Gastroesophageal sphincter (tissue), 4 donors: Measurements from ENCODE around the gene HPSE2. TPM values are rescaled to one million over a fixed set of nuclear protein-coding genes. Genes with fewer than 3 reads are reported as not detected.

ENCODE experiments used
- ATAC-seq: fragments of 150-250 bp; one replicate; pipeline ENCODE4 v1.9.1; 2016; ENCODE audit warnings: mild to moderate bottlenecking, moderate library complexity
- H3K27ac ChIP-seq, 4 donors: fragments of 200-600 bp; sonication (generic) in 3 of 4; 1 replicate in 3 of 4; 2 replicates in 1 of 4; pipeline ENCODE4 v1.5.1; 2016 to 2019
- H3K27me3 ChIP-seq: fragments of 200-600 bp; sonication (generic); one replicate; pipeline ENCODE4 v1.5.1; 2019
- H3K36me3 ChIP-seq, 2 donors: fragments of 200-600 bp; sonication (generic); one replicate each; pipeline ENCODE4 v1.5.1; 2019; ENCODE audit warnings: control low read depth in 1 of 2
- H3K4me1 ChIP-seq, 3 donors: fragments of 200-600 bp; sonication (generic); 1 replicate in 2 of 3; 2 replicates in 1 of 3; pipeline ENCODE4 v1.5.1; 2016 to 2019; ENCODE audit warnings: control low read depth in 2 of 3
- H3K4me3 ChIP-seq, 2 donors: fragments of 200-600 bp; sonication (generic); one replicate each; pipeline ENCODE4 v1.5.1; 2019; ENCODE audit warnings: mild to moderate bottlenecking in 1 of 2, moderate library complexity in 1 of 2
- H3K9me3 ChIP-seq, 3 donors: fragments of 200-600 bp; sonication (generic); one replicate each; pipeline ENCODE4 v1.5.1; 2017 to 2019; ENCODE audit warnings: control low read depth in 2 of 3
- EP300 ChIP-seq: sonication (generic); formaldehyde crosslinking; IDR thresholded peaks from one replicate; pipeline ENCODE4 v1.6.1; 2017; ENCODE audit warnings: antibody characterized with exemption, mild to moderate bottlenecking
- POLR2A ChIP-seq, 2 donors: fragments of 450-650 bp; IDR thresholded peaks; one replicate each; pipeline ENCODE4 v1.6.1; 2017; ENCODE audit warnings: antibody characterized with exemption in 2 of 2, mild to moderate bottlenecking in 2 of 2, moderate library complexity in 1 of 2
- POLR2AphosphoS5 ChIP-seq: sonication (generic); formaldehyde crosslinking; IDR thresholded peaks from one replicate; pipeline ENCODE4 v1.6.1; 2017; ENCODE audit warnings: antibody characterized with exemption
- WGBS, 2 donors: methylation state at CpG; one replicate each; pipeline ENCODE4 v1.1.5; 2018; ENCODE audit warnings: low coverage in 1 of 2; 5-methylcytosine and 5-hydroxymethylcytosine counted together
- total RNA-seq, 4 donors: library from RNA; depleted of rRNA; stranded (reverse); fragments of >200 nt; gene quantifications; one replicate each; pipeline ENCODE4 v1.1.0, GENCODE V29; 2016
- TF ChIP-seq, protein P1 (sequence below), 4 experiments: fragments of 200-600 bp in 2 of 4; fragments of 450-650 bp in 2 of 4; sonication (generic) in 1 of 4; IDR thresholded peaks; one replicate each; pipeline ENCODE4 v1.5.1; 2017 to 2019; ENCODE audit warnings: antibody characterized with exemption in 4 of 4, mild to moderate bottlenecking in 2 of 4, moderate library complexity in 2 of 4

HPSE2 gene
- total RNA-seq, 4 donors from 2014 or later = 19.1 to 74.5 (median 58.8) TPM

DNA sequence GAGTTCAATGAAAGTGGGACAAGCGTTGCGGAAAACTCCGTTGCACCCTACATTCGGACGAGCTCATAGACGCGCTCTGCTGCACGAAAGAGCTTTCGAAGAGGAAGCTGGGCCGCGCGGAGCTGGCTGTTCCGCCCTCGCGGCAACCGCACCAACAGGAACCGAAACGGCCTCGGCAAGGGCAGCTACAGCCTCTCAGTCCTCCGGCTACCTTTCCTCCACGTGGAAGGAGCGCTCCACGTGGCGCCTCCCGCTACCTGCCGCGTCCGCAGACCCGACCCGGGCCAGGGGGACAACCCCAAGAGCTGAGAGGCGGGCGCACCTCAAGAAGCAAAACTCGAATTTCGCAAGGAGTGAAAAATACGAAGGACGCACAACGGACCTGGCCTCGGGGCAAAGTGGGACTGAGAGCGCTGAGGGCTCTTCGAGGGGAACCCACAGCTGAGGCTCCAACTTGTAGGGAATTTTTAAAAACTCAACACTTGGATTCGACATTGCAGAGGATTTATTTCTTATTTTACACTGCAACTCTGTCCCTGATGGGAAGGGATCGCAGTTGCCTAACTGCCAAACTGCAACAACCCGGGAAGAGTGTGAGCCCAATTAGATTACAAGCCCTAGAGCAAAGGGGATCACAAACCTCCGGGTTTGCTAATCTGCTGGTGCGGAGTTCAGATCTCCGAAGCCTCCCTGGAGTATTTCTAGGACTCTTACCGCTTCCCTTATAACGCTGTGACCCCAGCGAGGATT is 1.4 kb downstream of the HPSE2 start:
- H3K9me3 ChIP-seq = no peaks in the 10 kb centered on the region
- no peak for ATAC-seq
- H3K36me3 ChIP-seq = no peaks in the 10 kb centered on the region
- WGBS, 2 donors = 0% methylated on average over 3 to 14 of the region's 49 CpGs
- peak overlapping the region; percentile 31 to 92 (median 92) for H3K27ac ChIP-seq
- peaks cover 42% of the 10 kb centered on the region for H3K27me3 ChIP-seq
- H3K4me3 ChIP-seq = peak overlapping the region; percentile 31 to 65
- peaks cover 0 to 57% (median 0%) of the 10 kb centered on the region in 3 donors for H3K4me1 ChIP-seq
- TF ChIP-seq, protein P1, sequence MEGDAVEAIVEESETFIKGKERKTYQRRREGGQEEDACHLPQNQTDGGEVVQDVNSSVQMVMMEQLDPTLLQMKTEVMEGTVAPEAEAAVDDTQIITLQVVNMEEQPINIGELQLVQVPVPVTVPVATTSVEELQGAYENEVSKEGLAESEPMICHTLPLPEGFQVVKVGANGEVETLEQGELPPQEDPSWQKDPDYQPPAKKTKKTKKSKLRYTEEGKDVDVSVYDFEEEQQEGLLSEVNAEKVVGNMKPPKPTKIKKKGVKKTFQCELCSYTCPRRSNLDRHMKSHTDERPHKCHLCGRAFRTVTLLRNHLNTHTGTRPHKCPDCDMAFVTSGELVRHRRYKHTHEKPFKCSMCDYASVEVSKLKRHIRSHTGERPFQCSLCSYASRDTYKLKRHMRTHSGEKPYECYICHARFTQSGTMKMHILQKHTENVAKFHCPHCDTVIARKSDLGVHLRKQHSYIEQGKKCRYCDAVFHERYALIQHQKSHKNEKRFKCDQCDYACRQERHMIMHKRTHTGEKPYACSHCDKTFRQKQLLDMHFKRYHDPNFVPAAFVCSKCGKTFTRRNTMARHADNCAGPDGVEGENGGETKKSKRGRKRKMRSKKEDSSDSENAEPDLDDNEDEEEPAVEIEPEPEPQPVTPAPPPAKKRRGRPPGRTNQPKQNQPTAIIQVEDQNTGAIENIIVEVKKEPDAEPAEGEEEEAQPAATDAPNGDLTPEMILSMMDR (IDR thresholded peaks at IDR 0.05) = no peak

DNA sequence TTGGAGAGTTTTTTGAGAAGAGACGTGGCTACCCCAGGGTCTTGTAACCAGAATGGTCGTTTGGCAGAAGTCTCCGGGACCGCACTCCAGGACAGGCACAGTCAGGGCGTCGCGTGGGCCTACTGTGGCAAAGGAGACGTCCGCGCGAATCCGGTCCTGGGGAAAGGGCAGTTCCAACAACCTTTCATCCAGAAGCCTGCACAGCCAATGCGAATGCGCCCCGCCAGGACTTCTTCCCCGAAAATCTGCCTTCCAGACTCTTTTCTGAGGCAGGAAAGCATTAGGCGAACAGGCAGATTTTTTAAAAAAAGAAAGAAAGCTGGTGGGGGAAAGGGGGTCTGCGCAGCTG is 2.0 kb downstream of the HPSE2 start:
- no peak for TF ChIP-seq EP300
- TF ChIP-seq, protein P1 (IDR thresholded peaks at IDR 0.05) = no peak
- TF ChIP-seq POLR2AphosphoS5 = no peak
- no peak for TF ChIP-seq POLR2A (IDR thresholded peaks at IDR 0.05)
- H3K4me3 ChIP-seq = peak overlapping the region; percentile 31 to 65
- no peaks in the 10 kb centered on the region for H3K9me3 ChIP-seq
- no peak for ATAC-seq
- H3K36me3 ChIP-seq = no peaks in the 10 kb centered on the region
- peak overlapping the region; percentile 31 to 92 (median 92) for H3K27ac ChIP-seq
- H3K27me3 ChIP-seq = peaks cover 42% of the 10 kb centered on the region
- 3% methylated on average over 17 of the region's 18 CpGs; no CpG with 5 or more reads in 1 of the 2 donors for WGBS, 2 donors
- H3K4me1 ChIP-seq = peaks cover 0 to 57% (median 0%) of the 10 kb centered on the region in 3 donors

DNA sequence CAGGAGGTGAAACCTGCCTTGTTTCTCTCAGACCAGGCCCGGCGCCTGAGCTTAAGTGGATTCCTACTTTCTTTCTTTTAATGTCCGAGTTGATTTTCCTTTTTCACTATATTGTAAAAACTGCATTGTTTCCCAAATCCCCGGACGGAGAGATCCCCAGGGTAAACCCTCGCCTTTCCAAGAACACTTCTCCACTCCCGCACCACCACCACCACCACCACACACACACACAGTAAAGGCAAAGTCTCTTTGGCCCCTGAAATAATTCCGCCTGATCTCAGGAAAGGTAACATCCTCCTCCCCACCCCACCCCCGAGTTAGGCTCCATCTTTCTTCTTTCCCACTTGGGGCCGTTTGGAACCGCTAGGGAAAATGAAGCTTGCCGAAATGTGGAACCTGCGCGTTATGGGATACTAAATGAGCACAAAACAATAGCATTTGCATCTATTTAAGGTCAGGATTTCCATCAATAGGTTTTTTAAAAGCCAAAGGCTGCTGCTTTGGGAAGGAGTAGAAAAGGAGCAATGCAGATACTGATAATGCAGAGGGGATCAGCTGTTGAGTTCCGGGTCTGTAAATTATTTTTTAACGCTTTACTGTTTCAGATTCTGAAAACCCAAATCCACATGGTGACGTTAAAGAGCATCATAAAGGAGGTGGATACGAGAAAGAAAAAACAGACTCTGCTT is 2.5 kb downstream of the HPSE2 start:
- Histone ChIP-seq H3K4me3 (peak overlapping the region; percentile 31 to 65), H3K4me1 (peaks cover 0 to 61% (median 0%) of the 10 kb centered on the region in 3 donors), H3K27ac (peak overlapping the region; percentile 31 to 92 (median 92)), H3K9me3 (no peaks in the 10 kb centered on the region), H3K27me3 (peaks cover 42% of the 10 kb centered on the region), H3K36me3 (no peaks in the 10 kb centered on the region)
- 0 to 19% methylated on average over 8 to 17 of the region's 18 CpGs for WGBS, 2 donors
- TF ChIP-seq EP300 (no peak), POLR2AphosphoS5 (no peak)
- TF ChIP-seq, protein P1 (IDR thresholded peaks at IDR 0.05) = no peak
- no peak for ATAC-seq

DNA sequence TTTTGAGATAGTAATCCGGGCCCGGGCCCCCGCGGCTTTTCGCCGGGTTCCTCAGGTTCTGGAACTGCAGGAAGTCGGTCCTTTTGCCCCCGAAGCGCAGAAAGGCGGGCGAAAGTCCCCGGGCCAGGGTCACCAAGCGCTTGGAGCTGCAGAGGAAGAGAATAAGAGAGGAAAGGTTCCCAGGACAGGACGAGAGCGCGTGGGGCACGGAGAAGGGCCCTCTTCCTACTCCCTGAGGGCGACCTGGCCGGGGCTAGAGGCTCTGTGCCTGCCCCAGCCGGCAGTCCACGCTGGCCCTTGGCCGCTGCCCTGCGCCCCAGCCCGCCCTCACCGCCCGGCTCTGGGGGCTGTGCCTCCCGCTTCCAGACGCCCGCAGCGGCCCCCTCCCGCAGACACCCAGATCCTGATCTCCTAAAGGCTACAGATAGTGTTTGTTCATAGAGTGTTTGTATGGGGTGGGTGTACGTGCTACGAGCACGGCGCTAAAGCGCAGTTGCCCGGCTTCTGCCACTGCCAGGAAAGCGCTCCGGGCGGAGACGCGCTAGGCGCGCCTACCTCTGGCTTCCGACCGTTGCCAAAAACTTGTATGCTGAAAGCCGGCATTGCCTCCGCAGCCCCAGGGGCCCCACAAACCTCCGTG is 3.2 kb downstream of the HPSE2 start:
- H3K27me3 ChIP-seq = peaks cover 42% of the 10 kb centered on the region
- WGBS, 2 donors = 0% methylated on average over 3 to 8 of the region's 49 CpGs
- H3K36me3 ChIP-seq = no peaks in the 10 kb centered on the region
- TF ChIP-seq POLR2AphosphoS5 (peak; percentile 37), POLR2A (IDR thresholded peaks at IDR 0.05) (no peak), EP300 (no peak)
- TF ChIP-seq, protein P1 (IDR thresholded peaks at IDR 0.05) = peak in 1 of 4 experiments; percentile 3
- H3K9me3 ChIP-seq = no peaks in the 10 kb centered on the region
- H3K4me3 ChIP-seq = peak overlapping the region; percentile 31 to 65
- ATAC-seq = peak; percentile 46
- H3K4me1 ChIP-seq = peaks cover 0 to 62% (median 0%) of the 10 kb centered on the region in 3 donors
- H3K27ac ChIP-seq = peak overlapping the region; percentile 31 to 92 (median 92)
